GM12872 (cell line): ENCODE data around the gene TTN.

ENCODE experiments used
- CTCF ChIP-seq: IDR thresholded peaks from 3 replicates; pipeline ENCODE4 v1.5.1; 2011; ENCODE audit warnings: low read depth, mild to moderate bottlenecking, low read length, moderate library complexity; ENCODE audit not compliant: insufficient read depth

Gene TTN

DNA sequence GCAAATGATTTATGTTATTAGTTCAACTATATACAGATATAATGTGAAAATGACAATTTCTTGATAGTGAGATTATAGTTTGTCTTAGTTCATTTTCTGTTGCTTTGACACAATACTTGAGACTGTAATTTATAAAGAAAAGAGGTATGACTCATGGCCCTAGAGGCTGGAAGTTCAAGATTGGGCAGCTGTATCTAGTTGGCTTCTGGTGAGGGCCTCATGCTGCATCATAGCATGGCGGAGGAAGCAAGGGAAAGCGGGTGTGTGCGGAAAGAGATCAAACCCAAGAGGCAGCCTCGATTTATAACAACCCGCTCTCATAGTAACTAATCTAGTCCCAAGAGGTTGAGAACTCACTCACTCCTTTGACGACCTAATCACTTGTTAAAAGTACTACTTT, 315.6 kb downstream of the TTN start:
- no peak for TF ChIP-seq CTCF

DNA sequence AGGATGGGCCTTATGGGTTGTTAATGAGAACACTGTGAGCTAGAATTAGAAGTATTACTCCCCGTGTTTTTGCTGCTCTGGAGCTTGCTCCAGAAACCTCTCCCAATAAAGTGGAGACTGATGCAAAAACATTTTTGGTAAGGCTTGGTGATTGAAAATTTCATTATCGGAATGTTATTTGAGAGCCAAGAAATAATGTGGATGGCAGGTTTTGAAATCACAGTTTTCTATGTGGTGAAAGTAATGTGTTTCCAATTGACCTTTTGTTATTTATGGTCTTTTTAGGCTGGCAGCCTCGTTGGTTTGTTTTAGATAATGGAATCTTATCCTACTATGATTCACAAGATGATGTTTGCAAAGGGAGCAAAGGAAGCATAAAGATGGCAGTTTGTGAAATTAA, 321.9 kb downstream of the TTN start:
- no peak for TF ChIP-seq CTCF

GRCh38 chr2:178484245-178485041, 322.8 kb downstream of the TTN start:
- TF ChIP-seq CTCF: no peak

- TF ChIP-seq CTCF: no peak
Observed at GRCh38 chr2:178482437-178482836, 324.8 kb downstream of the TTN start.

- TF ChIP-seq CTCF: no peak
Observed at GRCh38 chr2:178480227-178481181, 326.7 kb downstream of the TTN start, which contains the start of gene PLEKHA3. TSS of gene PLEKHA3 (plus strand) at chr2:178480457. CDS start at chr2:178480870, 413 bp downstream.

GRCh38 chr2:178479758-178480226, 327.4 kb downstream of the TTN start:
- TF ChIP-seq CTCF: no peak

DNA sequence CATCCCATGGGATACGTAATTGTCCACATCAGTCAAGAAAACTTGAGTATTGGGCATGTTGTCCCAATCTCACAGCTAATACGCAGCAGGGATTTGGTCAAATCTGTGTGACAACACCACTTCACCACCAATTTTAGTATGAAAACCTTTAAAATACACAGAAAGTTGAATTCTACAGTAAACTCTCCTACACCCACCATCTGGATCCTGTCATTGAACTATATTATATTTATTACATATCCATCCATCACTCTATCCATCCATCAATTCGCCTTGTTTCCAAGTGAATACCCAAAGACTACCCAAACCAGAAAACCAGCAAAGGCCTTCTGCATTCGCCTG, 328.0 kb downstream of the TTN start:
- no peak for TF ChIP-seq CTCF
